Kidney epithelial cell (primary cell): Measurements from ENCODE around the gene KRT81. TPM values are rescaled to one million over a fixed set of nuclear protein-coding genes. Genes with fewer than 3 reads are reported as not detected.

Experiments
- DNase-seq: peaks from one replicate; pipeline ENCODE4 v3.0.0-alpha.2; 2010; ENCODE audit warnings: low read depth
- H3K27me3 ChIP-seq: 2 replicates; pipeline ENCODE4 v1.6.0; 2011; ENCODE audit warnings: low read length; ENCODE audit not compliant: control insufficient read depth, insufficient read depth
- H3K36me3 ChIP-seq: 2 replicates; pipeline ENCODE4 v1.5.1; 2011; ENCODE audit warnings: low read length; ENCODE audit not compliant: control insufficient read depth, insufficient read depth
- H3K4me3 ChIP-seq: 2 replicates; pipeline ENCODE4 v1.5.1; 2011; ENCODE audit warnings: low read depth, mild to moderate bottlenecking, control low read depth, low read length
- CTCF ChIP-seq: IDR thresholded peaks from 2 replicates; pipeline ENCODE4 v1.5.1; 2011; ENCODE audit warnings: mild to moderate bottlenecking, moderate library complexity, low read length, control low read depth, inconsistent platforms; ENCODE audit not compliant: insufficient read depth, poor library complexity, severe bottlenecking
- total RNA-seq: library from RNA; depleted of rRNA; stranded (reverse); fragments of >200 nt; gene quantifications from 2 replicates; pipeline ENCODE4 v1.2.3, GENCODE V29; 2015

KRT81 gene
- total RNA-seq, 1 donor from 2014 or later: 239 TPM

GRCh38 chr12:52251367-52252051 lies 39.8 kb downstream of the KRT81 start:
- DNase-seq: no peak
- Histone ChIP-seq H3K27me3 (peaks cover 5% of the 10 kb centered on the region), H3K4me3 (no peak overlapping the region), H3K36me3 (no peaks in the 10 kb centered on the region)
- TF ChIP-seq CTCF: no peak

DNA sequence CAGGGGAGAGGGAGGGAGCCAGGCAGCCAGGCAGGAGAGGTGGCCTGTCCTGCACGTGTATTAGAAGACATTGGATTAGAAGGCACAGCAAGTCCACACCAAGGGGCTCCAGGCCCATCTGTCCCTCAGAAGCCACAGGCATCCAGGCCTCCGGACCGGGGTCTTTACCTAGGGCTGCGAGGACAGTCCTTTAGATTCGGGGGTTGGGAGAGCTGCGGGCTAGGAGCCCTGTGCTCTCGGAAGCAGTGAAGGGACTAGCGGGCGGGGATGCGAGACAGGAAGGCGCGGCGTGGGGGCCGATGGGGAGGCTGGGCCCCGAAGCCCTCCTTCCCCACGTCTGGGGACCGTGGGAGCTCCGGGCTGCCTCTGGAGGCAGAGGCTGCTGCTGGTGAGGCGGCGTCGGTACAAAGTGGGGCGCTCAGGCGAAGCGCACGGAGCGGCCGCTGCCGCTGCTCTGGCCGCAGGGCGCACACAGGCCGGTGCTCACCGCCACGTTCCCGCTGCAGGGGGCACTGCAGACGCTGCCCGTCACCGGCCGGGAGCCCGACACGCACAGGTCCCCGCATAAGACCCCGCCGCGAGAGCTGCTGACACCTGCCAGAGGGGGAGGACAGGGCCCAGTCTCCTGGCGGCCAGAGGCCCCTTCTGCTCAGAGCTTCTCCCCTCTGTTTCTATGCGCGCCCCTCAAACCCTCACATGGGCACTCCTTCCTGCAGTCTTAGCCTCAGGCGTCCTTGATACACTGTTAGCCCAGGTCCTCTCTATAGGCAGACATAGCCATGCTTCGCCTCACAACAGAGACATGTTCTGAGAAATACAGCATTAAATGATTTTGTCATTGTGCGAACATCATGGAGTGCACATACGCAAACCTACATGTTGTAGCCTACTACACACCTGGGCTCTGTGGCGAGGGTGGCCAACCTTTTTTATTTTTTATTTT lies 41.0 kb downstream of the KRT81 start:
- TF ChIP-seq CTCF: peak; percentile 9

DNA sequence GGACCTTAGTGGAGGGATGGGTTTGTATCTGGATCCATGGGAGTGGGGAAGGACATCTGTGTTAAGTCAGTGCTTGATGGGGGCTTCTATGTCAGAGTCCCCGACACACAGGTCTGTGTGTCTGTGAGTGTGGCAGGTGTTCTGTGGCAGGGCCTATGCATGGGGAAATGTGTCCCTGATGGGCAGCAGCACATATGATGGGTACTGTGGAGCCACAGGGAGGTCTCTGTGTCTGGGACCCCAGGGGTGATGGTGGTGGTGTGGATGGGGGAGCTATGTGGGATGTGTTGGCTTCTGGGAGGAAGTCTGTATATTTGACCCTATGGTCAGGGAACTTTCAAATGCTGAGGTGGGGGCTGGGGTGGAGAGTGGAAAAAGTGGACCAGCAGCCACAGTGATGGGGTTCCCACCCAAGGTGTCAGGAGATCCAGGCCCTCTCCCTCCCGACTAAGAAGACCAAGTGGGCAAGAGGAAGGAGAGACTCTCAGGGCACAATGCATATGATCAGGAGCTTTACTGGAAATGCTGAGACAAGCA lies 41.8 kb downstream of the KRT81 start:
- Histone ChIP-seq H3K4me3 (no peak overlapping the region), H3K36me3 (no peaks in the 10 kb centered on the region), H3K27me3 (peaks cover 5% of the 10 kb centered on the region)
- DNase-seq: no peak
- TF ChIP-seq CTCF: no peak

More for the DNA sequence above, 41.0 kb downstream of the KRT81 start:
- DNase-seq: no peak
- Histone ChIP-seq H3K27me3 (peaks cover 5% of the 10 kb centered on the region), H3K4me3 (no peak overlapping the region), H3K36me3 (no peaks in the 10 kb centered on the region)

DNA sequence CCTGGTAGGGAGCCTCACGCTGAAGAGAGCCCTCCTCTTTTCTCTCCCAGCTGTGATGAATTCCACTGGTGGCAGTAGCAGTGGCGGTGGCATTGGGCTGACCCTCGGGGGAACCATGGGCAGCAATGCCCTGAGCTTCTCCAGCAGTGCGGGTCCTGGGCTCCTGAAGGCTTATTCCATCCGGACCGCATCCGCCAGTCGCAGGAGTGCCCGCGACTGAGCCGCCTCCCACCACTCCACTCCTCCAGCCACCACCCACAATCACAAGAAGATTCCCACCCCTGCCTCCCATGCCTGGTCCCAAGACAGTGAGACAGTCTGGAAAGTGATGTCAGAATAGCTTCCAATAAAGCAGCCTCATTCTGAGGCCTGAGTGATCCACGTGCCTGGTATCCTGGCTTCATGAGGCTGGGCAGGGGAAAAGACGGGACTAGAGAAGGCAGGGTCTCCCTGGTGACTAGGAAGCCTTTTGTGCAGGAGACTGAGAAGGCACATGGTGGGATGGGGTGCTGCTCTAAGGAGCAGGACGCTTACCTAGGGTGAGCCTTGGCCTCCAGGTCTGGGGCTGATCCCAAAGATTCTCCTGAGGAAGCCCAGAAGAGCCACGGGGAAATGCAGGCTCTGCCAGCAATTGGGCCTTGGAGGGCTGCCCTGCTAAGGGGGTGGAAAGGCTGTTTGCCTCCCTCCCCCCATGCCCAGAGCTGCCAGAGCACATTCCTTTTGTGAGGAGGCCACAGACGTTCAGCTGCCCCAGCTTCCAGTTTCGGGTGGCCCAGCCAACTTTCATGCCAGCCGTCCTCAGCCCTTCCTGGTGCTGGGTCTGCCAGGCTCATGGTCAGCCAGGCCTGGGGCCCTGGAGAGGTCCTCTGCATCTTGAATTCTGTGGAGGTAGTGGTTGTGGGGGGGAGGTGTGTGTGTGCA lies 42.5 kb downstream of the KRT81 start:
- no peak for DNase-seq
- TF ChIP-seq CTCF: no peak
- Histone ChIP-seq H3K36me3 (no peaks in the 10 kb centered on the region), H3K27me3 (peaks cover 5% of the 10 kb centered on the region), H3K4me3 (no peak overlapping the region)

DNA sequence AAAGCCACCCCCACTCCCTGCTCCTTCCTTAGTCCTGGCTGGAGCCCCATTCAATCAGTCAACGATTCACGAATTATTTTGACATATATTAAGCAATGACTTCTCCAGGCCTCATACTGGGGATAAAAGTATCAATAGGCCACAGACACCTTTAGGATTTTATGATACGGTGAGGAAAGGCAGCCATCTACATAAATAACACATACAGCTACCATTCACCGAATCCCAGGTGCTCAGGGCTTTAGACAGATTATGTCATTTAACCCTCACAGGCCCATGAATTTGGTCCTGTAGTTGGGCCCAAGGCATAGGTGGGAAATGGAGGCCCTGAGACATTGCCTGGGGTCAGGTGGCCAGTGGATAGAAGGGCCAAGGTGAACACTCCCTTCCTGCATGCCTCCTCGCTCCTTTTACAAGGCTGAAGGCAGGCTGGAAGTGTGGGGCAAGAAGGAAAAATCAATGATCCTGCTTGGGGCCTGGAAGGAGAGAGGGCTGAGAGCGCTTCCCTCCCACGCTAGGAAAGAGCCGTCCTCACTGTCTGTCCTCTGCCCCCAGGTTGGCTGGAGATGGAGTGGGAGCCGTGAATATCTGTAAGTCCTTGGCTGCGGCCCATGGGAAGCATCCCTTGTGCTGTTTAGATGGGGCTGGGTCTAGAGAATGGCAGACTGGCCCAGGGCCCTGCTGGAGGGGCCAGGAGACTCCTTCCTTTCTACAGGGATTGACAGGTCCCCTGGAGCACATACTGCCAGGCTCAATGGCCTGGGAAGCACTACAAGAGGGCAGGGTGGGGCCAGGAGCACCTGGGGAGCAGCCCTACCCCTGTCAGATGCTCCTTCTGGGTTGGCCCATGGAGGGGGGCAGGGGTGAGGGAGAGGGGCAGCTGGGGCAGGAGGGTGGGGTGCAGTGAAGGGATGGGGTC lies 43.5 kb downstream of the KRT81 start:
- no peak for TF ChIP-seq CTCF
- no peak overlapping the region for H3K4me3 ChIP-seq
- peaks cover 5% of the 10 kb centered on the region for H3K27me3 ChIP-seq
- H3K36me3 ChIP-seq: no peaks in the 10 kb centered on the region
- DNase-seq: no peak
